GM23248 (cell line): ENCODE measurements around the gene ALG9. TPM values are rescaled to one million over a fixed set of nuclear protein-coding genes. Genes with fewer than 3 reads are reported as not detected.
A peak's percentile ranks its signal among the peaks of the same experiment; 100 is the strongest.
"Not testable (repeated sequence)": the region's sequence is repeated elsewhere in the genome, so short reads cannot be mapped to it uniquely, and the experiment has no call there.

Source experiments
- DNase-seq: peaks from one replicate; pipeline ENCODE4 v3.0.0-alpha.2; 2015
- H2AFZ ChIP-seq: fragments of 200-600 bp; sonication (generic); 2 replicates; pipeline ENCODE4 v1.6.1; 2016; ENCODE audit warnings: antibody characterized with exemption
- H3F3A ChIP-seq: fragments of 200-600 bp; sonication (generic); 2 replicates; pipeline ENCODE4 v1.6.1; 2016; ENCODE audit warnings: mild to moderate bottlenecking, antibody characterized with exemption, mixed run types; ENCODE audit not compliant: insufficient read depth
- H3K27ac ChIP-seq: fragments of 200-600 bp; sonication (generic); 2 replicates; pipeline ENCODE4 v1.5.1; 2016; ENCODE audit warnings: mild to moderate bottlenecking
- H3K27me3 ChIP-seq: fragments of 200-600 bp; sonication (generic); replicated peaks from 2 replicates; pipeline ENCODE4 v1.6.1; 2016; ENCODE audit warnings: mild to moderate bottlenecking; ENCODE audit not compliant: insufficient read depth
- H3K36me3 ChIP-seq: fragments of 200-600 bp; sonication (generic); 2 replicates; pipeline ENCODE4 v1.6.1; 2016; ENCODE audit warnings: low read depth, mild to moderate bottlenecking
- H3K4me1 ChIP-seq: fragments of 200-600 bp; sonication (generic); 2 replicates; pipeline ENCODE4 v1.6.1; 2016; ENCODE audit warnings: mild to moderate bottlenecking; ENCODE audit not compliant: insufficient read depth
- H3K4me2 ChIP-seq: fragments of 200-600 bp; sonication (generic); one replicate; pipeline ENCODE4 v1.6.1; 2016; ENCODE audit warnings: mild to moderate bottlenecking; ENCODE audit not compliant: unreplicated experiment
- H3K4me3 ChIP-seq: fragments of 200-600 bp; sonication (generic); 2 replicates; pipeline ENCODE4 v1.5.1; 2016; ENCODE audit warnings: mild to moderate bottlenecking
- H3K79me2 ChIP-seq: fragments of 200-600 bp; sonication (generic); 2 replicates; pipeline ENCODE4 v1.6.1; 2016; ENCODE audit warnings: mild to moderate bottlenecking; ENCODE audit not compliant: insufficient read depth
- H3K9ac ChIP-seq: fragments of 200-600 bp; sonication (generic); 2 replicates; pipeline ENCODE4 v1.6.1; 2016; ENCODE audit warnings: mild to moderate bottlenecking
- H3K9me2 ChIP-seq: fragments of 200-600 bp; sonication (generic); 2 replicates; pipeline ENCODE4 v1.6.1; 2016; ENCODE audit warnings: mixed run types, mild to moderate bottlenecking, moderate library complexity; ENCODE audit not compliant: insufficient read depth
- H3K9me3 ChIP-seq: fragments of 200-600 bp; sonication (generic); one replicate; pipeline ENCODE4 v1.6.1; 2017; ENCODE audit warnings: low read depth
- H4K20me1 ChIP-seq: fragments of 200-600 bp; sonication (generic); 2 replicates; pipeline ENCODE4 v1.6.0; 2016; ENCODE audit not compliant: insufficient read depth
- EZH2 ChIP-seq: fragments of 200-600 bp; sonication (generic); IDR thresholded peaks from 2 replicates; pipeline ENCODE4 v1.6.1; 2018; ENCODE audit warnings: antibody characterized with exemption, mild to moderate bottlenecking; ENCODE audit not compliant: insufficient read depth, poor library complexity, severe bottlenecking
- EZH2phosphoT487 ChIP-seq: fragments of 200-600 bp; sonication (generic); IDR thresholded peaks from 2 replicates; pipeline ENCODE4 v1.6.1; 2018; ENCODE audit warnings: antibody characterized with exemption, moderate library complexity, mild to moderate bottlenecking, low read depth; ENCODE audit not compliant: insufficient read depth
- WGBS, 2 experiments: methylation state at CpG; one replicate each; pipeline ENCODE4 v1.1.6; 2015 to 2017; ENCODE audit warnings: low lambda C conversion rate in 2 of 2, low coverage in 1 of 2; ENCODE audit errors: missing lambda C conversion rate in 2 of 2; 5-methylcytosine and 5-hydroxymethylcytosine counted together
- in situ Hi-C: fragments of 300-500 bp; cut with MboI; formaldehyde crosslinking; loops from 2 replicates; pipeline ENCODE4 v1.15.0; 2020
- polyA plus RNA-seq: library from polyadenylated mRNA; unstranded; fragments of >200 nt; fragmentation: Nextera tagmentation; extraction: Ambion mirVana; gene quantifications from 2 replicates; pipeline ENCODE4 v1.2.1, GENCODE V29; 2016
- total RNA-seq: library from RNA; depleted of rRNA; stranded (reverse); fragments of >200 nt; shearing (Covaris generic); gene quantifications from 2 replicates; pipeline ENCODE4 v1.2.3, GENCODE V29; 2014

Gene ALG9
- total and polyA plus RNA-seq, 2 experiments from 2014 or later, result 24.5 to 36.3 TPM

- Histone ChIP-seq H3K36me3 (0 out of 2 replicates have a peak, but pooled peaks cover 6% of the 10 kb centered on the region), H3K79me2 (no peaks in the 10 kb centered on the region), H3K9ac (no peak overlapping the region), H3K4me2 (no peak overlapping the region), H2AFZ (peak overlapping the region; percentile 24; the same call in 1 of the 2 replicates), H3K9me2 (no peaks in the 10 kb centered on the region), H3K9me3 (no peaks in the 10 kb centered on the region), H4K20me1 (no peaks in the 10 kb centered on the region), H3K27me3 (no peaks in the 10 kb centered on the region), H3K27ac (no peak overlapping the region), H3K4me3 (no peak overlapping the region), H3F3A (peaks cover 33% of the 10 kb centered on the region), H3K4me1 (peaks cover 5% of the 10 kb centered on the region)
- no peak for DNase-seq
- WGBS, 2 experiments, result 44 to 47% methylated on average over 2 of the region's 2 CpGs
- in situ Hi-C loops, result no loop called here
- no peak for TF ChIP-seq EZH2
- no peak for TF ChIP-seq EZH2phosphoT487
These were observed 34.0 kb upstream of the ALG9 start for GRCh38 chr11:111905411-111905810.

- Histone ChIP-seq H3K27me3 (no peaks in the 10 kb centered on the region), H3K9me3 (no peaks in the 10 kb centered on the region)
- DNase-seq, result no peak
These were observed 15.5 kb upstream of the ALG9 start for GRCh38 chr11:111886844-111887243.

GRCh38 chr11:111886032-111886431, 14.7 kb upstream of the ALG9 start:
- no peak for DNase-seq
- Histone ChIP-seq H3K4me1 (no peaks in the 10 kb centered on the region), H3K9me3 (no peaks in the 10 kb centered on the region), H3F3A (no peaks in the 10 kb centered on the region), H4K20me1 (no peaks in the 10 kb centered on the region), H3K9ac (no peak overlapping the region), H3K79me2 (no peaks in the 10 kb centered on the region), H3K27ac (no peak overlapping the region), H3K36me3 (no peaks in the 10 kb centered on the region), H3K4me2 (no peak overlapping the region), H3K4me3 (no peak overlapping the region), H3K27me3 (no peaks in the 10 kb centered on the region), H3K9me2 (no peaks in the 10 kb centered on the region), H2AFZ (no peak overlapping the region)
- TF ChIP-seq EZH2 (no peak), EZH2phosphoT487 (no peak)
- in situ Hi-C loops, result no loop called here
- WGBS, 2 experiments, result 82 to 83% methylated on average over 4 of the region's 4 CpGs

More at GRCh38 chr11:111886844-111887243, 15.5 kb upstream of the ALG9 start:
- Histone ChIP-seq H2AFZ (no peak overlapping the region), H3K4me3 (no peak overlapping the region), H3F3A (no peaks in the 10 kb centered on the region), H3K9ac (no peak overlapping the region), H4K20me1 (no peaks in the 10 kb centered on the region), H3K4me2 (no peak overlapping the region), H3K36me3 (no peaks in the 10 kb centered on the region), H3K27ac (no peak overlapping the region), H3K79me2 (no peaks in the 10 kb centered on the region), H3K9me2 (no peaks in the 10 kb centered on the region), H3K4me1 (no peaks in the 10 kb centered on the region)
- TF ChIP-seq EZH2phosphoT487 (no peak), EZH2 (no peak)
- 65 to 73% methylated on average over 2 of the region's 2 CpGs for WGBS, 2 experiments
- in situ Hi-C loops, result no loop called here

GRCh38 chr11:111885053-111885452, 13.7 kb upstream of the ALG9 start:
- in situ Hi-C loops, H3F3A ChIP-seq, DNase-seq, H3K4me2 ChIP-seq, H3K4me1 ChIP-seq, H3K9me2 ChIP-seq, H3K9ac ChIP-seq, H3K79me2 ChIP-seq, H3K36me3 ChIP-seq, H3K4me3 ChIP-seq, H4K20me1 ChIP-seq, H3K27ac ChIP-seq, H2AFZ ChIP-seq, H3K9me3 ChIP-seq, H3K27me3 ChIP-seq: not testable (repeated sequence)
- 85% methylated on average over 4 of the region's 4 CpGs; no CpG with 5 or more reads in 1 of the 2 experiments for WGBS, 2 experiments

- Histone ChIP-seq H3K9ac (no peak overlapping the region), H3K4me3 (no peak overlapping the region), H4K20me1 (no peaks in the 10 kb centered on the region), H2AFZ (no peak overlapping the region), H3K36me3 (no peaks in the 10 kb centered on the region), H3K4me1 (peaks cover 6% of the 10 kb centered on the region; the same call in 1 of the 2 replicates), H3K9me3 (no peaks in the 10 kb centered on the region), H3K27ac (no peak overlapping the region), H3K79me2 (no peaks in the 10 kb centered on the region), H3K27me3 (no peaks in the 10 kb centered on the region), H3K4me2 (no peak overlapping the region), H3K9me2 (no peaks in the 10 kb centered on the region), H3F3A (peaks cover 11% of the 10 kb centered on the region; the same call in 1 of the 2 replicates)
- DNase-seq, result no peak
- WGBS, 2 experiments, result 94% methylated on average over 5 of the region's 5 CpGs
- in situ Hi-C loops, result no loop called here
- no peak for TF ChIP-seq EZH2
These were observed 10.8 kb upstream of the ALG9 start for GRCh38 chr11:111882202-111882601.
